ENCODE data around the gene ADSS2. TPM values are rescaled to one million over a fixed set of nuclear protein-coding genes. Genes with fewer than 3 reads are reported as not detected.
"Not testable (repeated sequence)": the region's sequence is repeated elsewhere in the genome, so short reads cannot be mapped to it uniquely, and the experiment has no call there.

ADSS2 gene
- total RNA-seq, 4 donors from 2014 or later: 13.7 to 47.0 (median 27.3) TPM

DNA sequence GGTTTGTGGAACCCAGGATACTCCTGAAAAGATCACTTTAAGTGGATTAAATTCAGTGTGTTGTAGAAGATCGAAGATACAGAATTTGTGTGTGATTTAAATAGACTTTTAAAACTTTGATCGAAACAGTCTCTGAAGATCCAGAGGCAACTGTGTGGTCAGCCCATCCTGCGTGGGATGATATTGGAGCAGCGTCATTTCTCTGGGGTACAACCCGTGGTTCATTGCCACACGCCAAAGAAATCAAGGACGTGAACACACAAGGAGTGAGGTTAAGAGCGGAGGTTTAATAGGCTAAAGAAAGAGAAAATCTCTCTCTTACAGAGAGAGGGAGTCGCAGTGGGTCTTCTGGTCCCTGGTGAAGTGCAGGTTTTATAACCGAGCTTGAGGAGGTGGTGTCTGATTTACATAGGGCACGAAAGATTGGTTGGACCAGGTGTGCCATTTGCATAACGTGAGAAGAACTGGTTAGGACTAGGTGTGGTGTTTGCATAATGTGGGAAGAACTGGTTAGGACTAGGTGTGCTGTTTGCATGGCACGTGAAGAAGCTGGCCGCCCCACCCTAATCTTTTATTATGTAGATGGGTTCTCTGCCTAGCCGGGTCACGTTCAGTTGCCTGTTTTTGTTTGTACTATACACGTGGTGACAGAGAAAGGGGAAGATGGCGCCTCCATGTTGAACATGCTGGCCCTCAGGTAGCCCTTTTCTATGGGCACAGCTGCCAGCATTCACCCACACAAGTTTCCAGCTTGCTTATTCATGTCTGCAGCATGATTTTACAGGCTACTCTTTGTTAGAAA is 82.3 kb downstream of the ADSS2 start:
- Histone ChIP-seq H3K27me3 (no peaks in the 10 kb centered on the region), H3K4me3 (no peak overlapping the region), H3K27ac (peak overlapping the region in 1 of 4 donors; percentile 36), H3K9me3 (no peaks in the 10 kb centered on the region), H3K36me3 (no peaks in the 10 kb centered on the region), H3K4me1 (peaks cover 0 to 5% (median 0%) of the 10 kb centered on the region in 4 donors)
- 67 to 72% methylated on average over 13 to 18 of the region's 18 CpGs for WGBS, 2 donors (ENCODE audit: low coverage in 1 of 2)
- peak; percentile 19 for TF ChIP-seq EP300 (IDR thresholded peaks at IDR 0.05; ENCODE audit: low read depth)
- no peak for TF ChIP-seq CTCF (IDR thresholded peaks at IDR 0.05)
- TF ChIP-seq POLR2AphosphoS5 (IDR thresholded peaks at IDR 0.05): peak in 2 of 3 donors; percentile 12 to 42
- no peak for TF ChIP-seq POLR2A (IDR thresholded peaks at IDR 0.05)
- intact Hi-C loops (cut with DNase I; ENCODE audit: low total_unique reads) (no loop called here), in situ Hi-C loops (cut with MboI; ENCODE audit: low pct_ligation_motif_present in 1 of 4, low pct_unique_long_range_greater_than_20kb in 1 of 4, low sequenced_read_pairs in 3 of 4) (no loop called here)
- peak; percentile 68 for DNase-seq

DNA sequence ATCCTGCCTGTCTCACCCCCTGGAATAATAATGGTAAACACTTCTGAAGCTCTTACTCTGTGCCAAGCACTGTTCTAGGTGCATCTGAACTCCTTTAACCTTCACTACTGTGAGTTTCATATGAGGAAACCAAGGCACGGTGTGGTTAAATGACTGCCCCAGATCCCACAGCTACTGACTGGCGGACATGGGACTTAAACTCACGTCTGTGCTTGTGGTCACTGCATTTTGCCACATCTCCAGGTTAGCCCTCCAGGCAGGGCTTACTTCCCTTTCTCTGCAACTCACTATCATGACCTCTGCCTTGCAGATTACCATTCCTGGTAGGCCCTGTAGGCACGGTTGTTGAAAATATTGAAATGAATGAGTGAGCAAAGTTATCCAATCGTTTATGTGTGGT is 83.4 kb downstream of the ADSS2 start:
- Histone ChIP-seq H3K27me3 (no peaks in the 10 kb centered on the region), H3K36me3 (no peaks in the 10 kb centered on the region), H3K9me3 (no peaks in the 10 kb centered on the region), H3K4me3 (no peak overlapping the region), H3K27ac (no peak overlapping the region), H3K4me1 (peaks cover 0 to 5% (median 0%) of the 10 kb centered on the region in 4 donors)
- in situ Hi-C loops (cut with MboI; ENCODE audit: low pct_ligation_motif_present in 1 of 4, low pct_unique_long_range_greater_than_20kb in 1 of 4, low sequenced_read_pairs in 3 of 4): no loop called here
- intact Hi-C loops (cut with DNase I; ENCODE audit: low total_unique reads): no loop called here
- TF ChIP-seq POLR2A (IDR thresholded peaks at IDR 0.05): no peak
- 83% methylated on average over 5 of the region's 5 CpGs; no CpG with 5 or more reads in 1 of the 2 donors for WGBS, 2 donors (ENCODE audit: low coverage in 1 of 2)
- DNase-seq: no peak

DNA sequence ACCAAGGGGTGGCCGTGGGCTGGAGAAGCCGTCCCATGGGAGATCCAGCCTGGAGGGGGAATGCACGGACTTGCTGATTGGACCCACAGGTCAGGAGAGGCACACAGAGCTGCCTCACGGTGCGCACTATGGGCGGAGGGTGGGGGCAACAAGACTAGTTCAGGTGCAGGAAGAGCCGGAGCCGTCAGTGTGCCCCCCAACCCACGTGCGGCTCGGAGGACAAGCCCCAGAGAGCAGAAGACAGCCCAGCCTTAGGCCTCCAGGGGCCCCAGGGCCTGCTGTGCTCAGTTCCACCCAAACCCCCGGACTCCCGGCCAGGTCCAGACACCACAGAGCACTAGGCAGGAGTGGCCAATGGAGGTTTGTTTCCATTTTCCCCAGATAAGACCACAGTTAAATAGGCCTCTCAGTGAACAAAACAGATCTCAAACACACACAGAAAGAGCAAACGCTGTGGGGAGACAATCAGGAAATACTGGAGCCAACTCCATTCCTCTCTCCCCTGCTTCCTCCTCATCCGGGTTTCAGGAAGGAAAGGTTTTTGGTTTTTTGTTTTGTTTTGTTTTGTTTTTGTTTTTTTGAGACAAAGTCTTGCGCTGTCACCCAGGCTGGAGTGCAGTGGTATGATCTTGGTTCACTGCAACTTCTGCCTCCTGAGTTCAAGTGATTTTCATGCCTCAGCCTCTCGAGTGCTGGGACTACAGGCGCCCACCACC is 84.2 kb downstream of the ADSS2 start:
- no peak overlapping the region for H3K4me3 ChIP-seq
- H3K27ac ChIP-seq: no peak overlapping the region
- H3K4me1 ChIP-seq: peaks cover 0 to 5% (median under 1%) of the 10 kb centered on the region in 4 donors
- H3K27me3 ChIP-seq: no peaks in the 10 kb centered on the region
- TF ChIP-seq CTCF (IDR thresholded peaks at IDR 0.05): no peak
- no peak for TF ChIP-seq EP300 (IDR thresholded peaks at IDR 0.05; ENCODE audit: low read depth)
- no peak for TF ChIP-seq POLR2AphosphoS5 (IDR thresholded peaks at IDR 0.05)
- TF ChIP-seq POLR2A (IDR thresholded peaks at IDR 0.05): no peak
- WGBS, 2 donors (ENCODE audit: low coverage in 1 of 2): 33 to 83% methylated on average over 1 to 18 of the region's 18 CpGs
- no peaks in the 10 kb centered on the region for H3K9me3 ChIP-seq
- in situ Hi-C loops (cut with MboI; ENCODE audit: low pct_ligation_motif_present in 1 of 4, low pct_unique_long_range_greater_than_20kb in 1 of 4, low sequenced_read_pairs in 3 of 4): no loop called here
- intact Hi-C loops (cut with DNase I; ENCODE audit: low total_unique reads): no loop called here
- H3K36me3 ChIP-seq: no peaks in the 10 kb centered on the region
- no peak for DNase-seq

- DNase-seq: no peak
- TF ChIP-seq CTCF (IDR thresholded peaks at IDR 0.05): no peak
- TF ChIP-seq EP300 (IDR thresholded peaks at IDR 0.05; ENCODE audit: low read depth): no peak
- no peak for TF ChIP-seq POLR2AphosphoS5 (IDR thresholded peaks at IDR 0.05)
- no peak for TF ChIP-seq POLR2A (IDR thresholded peaks at IDR 0.05)
- Histone ChIP-seq H3K4me3 (no peak overlapping the region), H3K36me3 (no peaks in the 10 kb centered on the region), H3K4me1 (peaks cover 0 to 13% (median 2%) of the 10 kb centered on the region in 4 donors), H3K27ac (peak overlapping the region in 3 of 4 donors; percentile 1 to 42 (median 34)), H3K27me3 (no peaks in the 10 kb centered on the region), H3K9me3 (no peaks in the 10 kb centered on the region)
- intact Hi-C loops (cut with DNase I; ENCODE audit: low total_unique reads): no loop called here
- 64 to 74% methylated on average over 5 to 7 of the region's 7 CpGs for WGBS, 2 donors (ENCODE audit: low coverage in 1 of 2)
- in situ Hi-C loops (cut with MboI; ENCODE audit: low pct_ligation_motif_present in 1 of 4, low pct_unique_long_range_greater_than_20kb in 1 of 4, low sequenced_read_pairs in 3 of 4): no loop called here
Observed at GRCh38 chr1:244365809-244366208, 85.9 kb downstream of the ADSS2 start.

DNA sequence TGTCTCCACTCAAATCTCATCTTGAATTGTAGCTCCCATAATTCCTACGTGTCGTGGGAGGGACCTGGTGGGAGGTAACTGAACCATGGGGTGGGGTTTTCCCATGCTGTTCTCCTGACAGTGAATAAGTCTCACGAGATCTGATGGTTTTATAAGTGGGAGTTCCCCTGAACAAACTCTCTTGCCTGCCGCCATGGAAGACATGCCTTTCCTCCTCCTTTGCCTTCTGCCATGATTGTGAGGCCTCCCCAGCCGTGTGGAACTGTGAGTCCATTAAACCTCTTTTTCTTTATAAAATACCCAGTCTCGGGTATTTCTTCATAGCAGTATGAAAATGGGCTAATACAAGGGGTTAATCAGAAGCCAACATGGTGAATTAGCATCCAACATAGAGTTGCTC is 86.4 kb downstream of the ADSS2 start:
- peaks cover 0 to 13% (median 2%) of the 10 kb centered on the region in 4 donors for H3K4me1 ChIP-seq
- H3K27ac ChIP-seq: peak overlapping the region in 2 of 4 donors; percentile 1 to 42
- in situ Hi-C loops (cut with MboI; ENCODE audit: low pct_ligation_motif_present in 1 of 4, low pct_unique_long_range_greater_than_20kb in 1 of 4, low sequenced_read_pairs in 3 of 4); H3K9me3 ChIP-seq; DNase-seq; H3K36me3 ChIP-seq; intact Hi-C loops (cut with DNase I; ENCODE audit: low total_unique reads); H3K27me3 ChIP-seq; H3K4me3 ChIP-seq: not testable (repeated sequence)
- WGBS, 2 donors (ENCODE audit: low coverage in 1 of 2): 67 to 83% methylated on average over 1 to 6 of the region's 6 CpGs

Data from transverse colon (tissue), 4 donors.